ENCODE measurements around the gene ZBTB14. TPM values are rescaled to one million over a fixed set of nuclear protein-coding genes. Genes with fewer than 3 reads are reported as not detected.

The ZBTB14 gene
- total RNA-seq, 1 donor: 16.3 TPM

- Histone ChIP-seq H3K79me2 (ENCODE audit: insufficient read depth, low read length) (no peaks in the 10 kb centered on the region), H2AFZ (ENCODE audit: low read length) (no peak overlapping the region), H3K27me3 (ENCODE audit: insufficient read depth, low read length) (no peaks in the 10 kb centered on the region), H3K4me2 (ENCODE audit: insufficient read depth, low read length) (no peak overlapping the region), H3K27ac (ENCODE audit: low read depth, low read length) (no peak overlapping the region), H3K4me3 (ENCODE audit: insufficient read depth, low read length) (no peak overlapping the region), H3K4me1 (ENCODE audit: insufficient read depth, low read length) (no peaks in the 10 kb centered on the region), H3K9me3 (ENCODE audit: low read depth, low read length) (no peaks in the 10 kb centered on the region), H3K36me3 (ENCODE audit: insufficient read depth, low read length) (no peaks in the 10 kb centered on the region), H4K20me1 (ENCODE audit: insufficient read depth, low read length) (no peaks in the 10 kb centered on the region)
- TF ChIP-seq CTCF (IDR thresholded peaks at IDR 0.05; ENCODE audit: extremely low read depth, low read depth, low read length): no peak
- no peak for DNase-seq (ENCODE audit: insufficient read length, low spot score, missing footprints)
These were observed 7.1 kb upstream of the ZBTB14 start for GRCh38 chr18:5302606-5303005.

- H3K27ac ChIP-seq (ENCODE audit: low read depth, low read length): no peak overlapping the region
- no peak overlapping the region for H2AFZ ChIP-seq (ENCODE audit: low read length)
- TF ChIP-seq CTCF (IDR thresholded peaks at IDR 0.05; ENCODE audit: extremely low read depth, low read depth, low read length): no peak
- H3K4me3 ChIP-seq (ENCODE audit: insufficient read depth, low read length): no peak overlapping the region
- H3K79me2 ChIP-seq (ENCODE audit: insufficient read depth, low read length): no peaks in the 10 kb centered on the region
- H3K9me3 ChIP-seq (ENCODE audit: low read depth, low read length): no peaks in the 10 kb centered on the region
- no peak for DNase-seq (ENCODE audit: insufficient read length, low spot score, missing footprints)
- no peak overlapping the region for H3K4me2 ChIP-seq (ENCODE audit: insufficient read depth, low read length)
- no peaks in the 10 kb centered on the region for H4K20me1 ChIP-seq (ENCODE audit: insufficient read depth, low read length)
- no peaks in the 10 kb centered on the region for H3K27me3 ChIP-seq (ENCODE audit: insufficient read depth, low read length)
- peaks cover 3% of the 10 kb centered on the region for H3K4me1 ChIP-seq (ENCODE audit: insufficient read depth, low read length)
- H3K36me3 ChIP-seq (ENCODE audit: insufficient read depth, low read length): no peaks in the 10 kb centered on the region
These were observed 5.0 kb upstream of the ZBTB14 start for GRCh38 chr18:5300476-5301010.

- no peak overlapping the region for H2AFZ ChIP-seq (ENCODE audit: low read length)
- no peaks in the 10 kb centered on the region for H4K20me1 ChIP-seq (ENCODE audit: insufficient read depth, low read length)
- H3K9me3 ChIP-seq (ENCODE audit: low read depth, low read length): no peaks in the 10 kb centered on the region
- DNase-seq (ENCODE audit: insufficient read length, low spot score, missing footprints): no peak
- no peak overlapping the region for H3K27ac ChIP-seq (ENCODE audit: low read depth, low read length)
- H3K4me1 ChIP-seq (ENCODE audit: insufficient read depth, low read length): peaks cover 9% of the 10 kb centered on the region
- H3K27me3 ChIP-seq (ENCODE audit: insufficient read depth, low read length): no peaks in the 10 kb centered on the region
- H3K79me2 ChIP-seq (ENCODE audit: insufficient read depth, low read length): peaks cover 11% of the 10 kb centered on the region
- H3K4me2 ChIP-seq (ENCODE audit: insufficient read depth, low read length): no peak overlapping the region
- no peak for TF ChIP-seq CTCF (IDR thresholded peaks at IDR 0.05; ENCODE audit: extremely low read depth, low read depth, low read length)
- no peak overlapping the region for H3K4me3 ChIP-seq (ENCODE audit: insufficient read depth, low read length)
- H3K36me3 ChIP-seq (ENCODE audit: insufficient read depth, low read length): no peaks in the 10 kb centered on the region
These were observed 2.8 kb upstream of the ZBTB14 start for GRCh38 chr18:5298156-5298852.

- peaks cover 12% of the 10 kb centered on the region for H3K79me2 ChIP-seq (ENCODE audit: insufficient read depth, low read length)
- no peaks in the 10 kb centered on the region for H3K9me3 ChIP-seq (ENCODE audit: low read depth, low read length)
These were observed 2.1 kb upstream of the ZBTB14 start for GRCh38 chr18:5297597-5297996.

More at GRCh38 chr18:5297597-5297996, 2.1 kb upstream of the ZBTB14 start:
- TF ChIP-seq CTCF (IDR thresholded peaks at IDR 0.05; ENCODE audit: extremely low read depth, low read depth, low read length): no peak
- Histone ChIP-seq H2AFZ (ENCODE audit: low read length) (no peak overlapping the region), H3K27ac (ENCODE audit: low read depth, low read length) (no peak overlapping the region), H3K27me3 (ENCODE audit: insufficient read depth, low read length) (no peaks in the 10 kb centered on the region), H3K4me3 (ENCODE audit: insufficient read depth, low read length) (no peak overlapping the region), H3K36me3 (ENCODE audit: insufficient read depth, low read length) (peaks cover 2% of the 10 kb centered on the region), H3K4me1 (ENCODE audit: insufficient read depth, low read length) (peaks cover 9% of the 10 kb centered on the region), H4K20me1 (ENCODE audit: insufficient read depth, low read length) (no peaks in the 10 kb centered on the region), H3K4me2 (ENCODE audit: insufficient read depth, low read length) (no peak overlapping the region)
- DNase-seq (ENCODE audit: insufficient read length, low spot score, missing footprints): no peak

Measured in osteoblast (primary cell).